IMR-90 (cell line): ENCODE measurements around the gene SLC35D3. TPM values are rescaled to one million over a fixed set of nuclear protein-coding genes. Genes with fewer than 3 reads are reported as not detected.

Source experiments
- ATAC-seq: fragments of 200-7000 bp; cut with Tn5 transposase; 2 replicates; pipeline ENCODE4 v1.9.1; 2020; ENCODE audit warnings: low read depth, mild to moderate bottlenecking, moderate library complexity
- BruUV-seq: library from RNA; stranded (reverse); fragments of 400-500 nt; replicated peaks from 2 replicates; lab custom pipeline; 2021; lab: Mats Ljungman, UMichigan
- CTCF ChIA-PET: fragments of 300-600 bp; formaldehyde crosslinking; extraction: SDS; loops from one replicate; lab custom pipeline; 2021; ENCODE audit warnings: antibody characterized with exemption; lab: Yijun Ruan, JAX
- POLR2A ChIA-PET: fragments of 300-600 bp; sonication (Branson Sonifier 250); formaldehyde crosslinking; loops from one replicate; lab custom pipeline; 2022; ENCODE audit warnings: antibody characterized with exemption; ENCODE audit not compliant: unreplicated experiment; lab: Charles Lee
- DNase-seq: peaks from one replicate; pipeline ENCODE4 v3.0.0; 2013
- H2AFZ ChIP-seq: replicated peaks from 2 replicates; pipeline ENCODE3; 2013; ENCODE audit warnings: low read length, mild to moderate bottlenecking; ENCODE audit not compliant: poor library complexity
- H2AK5ac ChIP-seq: 2 replicates; pipeline ENCODE4 v1.6.1; 2013; ENCODE audit warnings: low read depth, low read length, inconsistent platforms
- H2AK9ac ChIP-seq: replicated peaks from 2 replicates; pipeline ENCODE3; 2013; ENCODE audit warnings: mild to moderate bottlenecking, low read depth, low read length, moderate library complexity; ENCODE audit not compliant: poor library complexity
- H2BK120ac ChIP-seq: 2 replicates; pipeline ENCODE4 v1.6.1; 2013; ENCODE audit warnings: low read depth, low read length, inconsistent platforms
- H2BK15ac ChIP-seq: 3 replicates; pipeline ENCODE4 v1.6.1; 2013; ENCODE audit warnings: low read depth, low read length, inconsistent platforms
- H2BK20ac ChIP-seq: 2 replicates; pipeline ENCODE4 v1.6.1; 2013; ENCODE audit warnings: low read depth, mild to moderate bottlenecking, inconsistent platforms, low read length, moderate library complexity
- H2BK5ac ChIP-seq: 2 replicates; pipeline ENCODE4 v1.6.1; 2013; ENCODE audit warnings: mild to moderate bottlenecking, low read depth, low read length, inconsistent platforms; ENCODE audit not compliant: poor library complexity, severe bottlenecking
- H3K14ac ChIP-seq: replicated peaks from 2 replicates; pipeline ENCODE4 v1.6.1; 2013; ENCODE audit warnings: low read depth, low read length, inconsistent platforms
- H3K18ac ChIP-seq: 2 replicates; pipeline ENCODE4 v1.6.1; 2013; ENCODE audit warnings: low read depth, low read length, control low read depth
- H3K23ac ChIP-seq: 2 replicates; pipeline ENCODE4 v1.6.1; 2013; ENCODE audit warnings: low read depth, low read length, inconsistent platforms
- H3K27ac ChIP-seq: 2 replicates; pipeline ENCODE4 v1.5.1; 2013; ENCODE audit warnings: mild to moderate bottlenecking, control low read depth, low read length; ENCODE audit not compliant: insufficient read depth
- H3K27me3 ChIP-seq: 2 replicates; pipeline ENCODE4 v1.6.1; 2013; ENCODE audit warnings: low read length; ENCODE audit not compliant: control insufficient read depth, insufficient read depth
- H3K36me3 ChIP-seq: 2 replicates; pipeline ENCODE4 v1.6.1; 2013; ENCODE audit warnings: low read length, mixed read lengths; ENCODE audit not compliant: control insufficient read depth, insufficient read depth
- H3K4ac ChIP-seq: 2 replicates; pipeline ENCODE4 v1.6.1; 2013; ENCODE audit warnings: low read depth, low read length, inconsistent platforms
- H3K4me1 ChIP-seq: 2 replicates; pipeline ENCODE4 v1.6.1; 2013; ENCODE audit warnings: low read length, mixed read lengths; ENCODE audit not compliant: control insufficient read depth, insufficient read depth
- H3K4me2 ChIP-seq: 2 replicates; pipeline ENCODE4 v1.6.1; 2013; ENCODE audit warnings: low read depth, mild to moderate bottlenecking, control low read depth, low read length, moderate library complexity
- H3K4me3 ChIP-seq: 2 replicates; pipeline ENCODE4 v1.5.1; 2013; ENCODE audit warnings: low read depth, mild to moderate bottlenecking, control low read depth, low read length, moderate library complexity; ENCODE audit not compliant: insufficient read depth
- H3K56ac ChIP-seq: 2 replicates; pipeline ENCODE4 v1.6.1; 2013; ENCODE audit warnings: low read length, inconsistent platforms; ENCODE audit not compliant: insufficient read depth; ENCODE audit errors: extremely low read depth
- H3K79me1 ChIP-seq, 2 experiments: 2 replicates each; pipeline ENCODE4 v1.6.1; 2013; ENCODE audit warnings: low read length in 2 of 2, inconsistent platforms in 1 of 2, low read depth in 1 of 2
- H3K9ac ChIP-seq: 2 replicates; pipeline ENCODE4 v1.6.1; 2013; ENCODE audit warnings: low read depth, low read length, control low read depth
- H3K9me1 ChIP-seq: 2 replicates; pipeline ENCODE4 v1.6.1; 2013; ENCODE audit warnings: low read length, inconsistent platforms; ENCODE audit not compliant: insufficient read depth
- H3K9me3 ChIP-seq: 2 replicates; pipeline ENCODE4 v1.6.1; 2013; ENCODE audit warnings: low read length; ENCODE audit not compliant: control insufficient read depth, insufficient read depth
- H4K20me1 ChIP-seq: 2 replicates; pipeline ENCODE4 v1.6.1; 2013; ENCODE audit warnings: low read length, inconsistent platforms; ENCODE audit not compliant: insufficient read depth
- H4K5ac ChIP-seq: 2 replicates; pipeline ENCODE4 v1.6.1; 2013; ENCODE audit warnings: mild to moderate bottlenecking, low read depth, low read length, control low read depth
- H4K8ac ChIP-seq, 2 experiments: 2 replicates each; pipeline ENCODE4 v1.6.1; 2013; ENCODE audit warnings: low read depth in 2 of 2, low read length in 2 of 2, control low read depth in 1 of 2, inconsistent platforms in 1 of 2
- H4K91ac ChIP-seq: 2 replicates; pipeline ENCODE4 v1.6.1; 2013; ENCODE audit warnings: low read depth, low read length, inconsistent platforms; ENCODE audit not compliant: insufficient read depth
- BHLHE40 ChIP-seq: fragments of 150-350 bp; IDR thresholded peaks from 2 replicates; pipeline ENCODE4 v1.6.1; 2016; ENCODE audit warnings: mild to moderate bottlenecking, low read depth, low read length
- CEBPB ChIP-seq: IDR thresholded peaks from 2 replicates; pipeline ENCODE4 v1.6.1; 2012; ENCODE audit warnings: low read depth, low read length, improper control_type of control experiment
- CHD1 ChIP-seq: IDR thresholded peaks from 2 replicates; pipeline ENCODE4 v1.6.1; 2012; ENCODE audit warnings: low read depth, low read length, improper control_type of control experiment
- CTCF ChIP-seq: conservative IDR thresholded peaks from 2 replicates; pipeline ENCODE4 v1.5.1; 2012; ENCODE audit warnings: mild to moderate bottlenecking, low read depth, low read length, improper control_type of control experiment
- ELK1 ChIP-seq: fragments of 150-350 bp; IDR thresholded peaks from 2 replicates; pipeline ENCODE4 v1.6.1; 2016; ENCODE audit warnings: low read depth, mild to moderate bottlenecking, low read length, moderate library complexity, borderline replicate concordance
- FOS ChIP-seq: fragments of 150-350 bp; IDR thresholded peaks from 2 replicates; pipeline ENCODE4 v1.6.1; 2016; ENCODE audit warnings: low read depth, low read length
- MAFK ChIP-seq: IDR thresholded peaks from 2 replicates; pipeline ENCODE4 v1.6.1; 2012; ENCODE audit warnings: low read depth, low read length, improper control_type of control experiment
- MAZ ChIP-seq: IDR thresholded peaks from 2 replicates; pipeline ENCODE4 v1.6.1; 2012; ENCODE audit warnings: low read depth, mild to moderate bottlenecking, low read length, improper control_type of control experiment, moderate library complexity, borderline replicate concordance
- MXI1 ChIP-seq: IDR thresholded peaks from 2 replicates; pipeline ENCODE4 v1.6.1; 2012; ENCODE audit warnings: low read depth, mild to moderate bottlenecking, low read length, moderate library complexity, borderline replicate concordance
- NFE2L2 ChIP-seq: fragments of 150-350 bp; IDR thresholded peaks from 2 replicates; pipeline ENCODE4 v1.6.1; 2016; ENCODE audit warnings: low read depth, mild to moderate bottlenecking, low read length
- POLR2A ChIP-seq: IDR thresholded peaks from 2 replicates; pipeline ENCODE4 v1.6.1; 2012; ENCODE audit warnings: mild to moderate bottlenecking, low read depth, low read length
- RAD21 ChIP-seq: IDR thresholded peaks from 2 replicates; pipeline ENCODE4 v1.6.1; 2012; ENCODE audit warnings: low read length, improper control_type of control experiment
- RCOR1 ChIP-seq: IDR thresholded peaks from 2 replicates; pipeline ENCODE4 v1.6.1; 2012; ENCODE audit warnings: mild to moderate bottlenecking, low read length, improper control_type of control experiment; ENCODE audit not compliant: insufficient replicate concordance
- RFX5 ChIP-seq: IDR thresholded peaks from 2 replicates; pipeline ENCODE4 v1.8.0; 2012; ENCODE audit warnings: low read depth, mild to moderate bottlenecking, low read length, moderate library complexity
- SMC3 ChIP-seq: fragments of 150-350 bp; IDR thresholded peaks from 2 replicates; pipeline ENCODE4 v1.6.1; 2016; ENCODE audit warnings: low read depth, mild to moderate bottlenecking, antibody characterized with exemption, low read length, moderate library complexity
- USF2 ChIP-seq: fragments of 150-350 bp; IDR thresholded peaks from 2 replicates; pipeline ENCODE4 v1.6.1; 2017; ENCODE audit warnings: mild to moderate bottlenecking, antibody characterized with exemption, low read length, low read depth
- WGBS, 2 experiments: methylation state at CpG; one replicate each; pipeline versions ENCODE4 v1.1.5 to v1.1.7; 2013; ENCODE audit warnings: missing lambda C conversion rate in 2 of 2; ENCODE audit not compliant: insufficient read length in 1 of 2; ENCODE audit errors: extremely low coverage in 2 of 2; 5-methylcytosine and 5-hydroxymethylcytosine counted together
- dilution Hi-C: fragments of 300-500 bp; cut with HindIII; formaldehyde crosslinking; loops from one replicate; pipeline ENCODE4 v1.14.3; 2018; ENCODE audit warnings: low sequenced_read_pairs; ENCODE audit not compliant: unreplicated experiment
- in situ Hi-C: fragments of 300-500 bp; cut with MboI; formaldehyde crosslinking; loops from 3 replicates; pipeline ENCODE4 v1.14.3; 2019; ENCODE audit warnings: low sequenced_read_pairs, inconsistent platforms, mixed read lengths
- intact Hi-C: fragments of 100-400 bp; cut with micrococcal nuclease; formaldehyde crosslinking; loops from 2 replicates; pipeline ENCODE4 v1.10.0; 2022
- polyA plus RNA-seq, 3 experiments: library from polyadenylated mRNA; depleted of rRNA; stranded (reverse); fragments of >200 nt; gene quantifications; 2 replicates each; pipeline ENCODE4 v1.2.3, GENCODE V29; 2012; ENCODE audit warnings: low replicate concordance in 1 of 3
- total RNA-seq: library from RNA; depleted of rRNA; stranded (reverse); fragments of >200 nt; gene quantifications from 2 replicates; pipeline ENCODE4 v1.2.3, GENCODE V29; 2012

SLC35D3 gene
- total and polyA plus RNA-seq, 2 of the 4 experiments (the other 2 are of a cell fraction), result not detected

GRCh38 chr6:136887953-136888352, 34.1 kb upstream of the SLC35D3 start:
- Histone ChIP-seq H4K5ac (no peak overlapping the region), H2AK9ac (no peak overlapping the region), H3K23ac (no peak overlapping the region), H3K4me2 (no peak overlapping the region), H3K27ac (no peak overlapping the region), H3K4ac (no peak overlapping the region), H2BK15ac (no peak overlapping the region), H3K9me3 (no peaks in the 10 kb centered on the region), H3K79me1 (no peaks in the 10 kb centered on the region), H3K14ac (no peak overlapping the region), H4K20me1 (no peaks in the 10 kb centered on the region), H3K36me3 (no peaks in the 10 kb centered on the region), H3K9ac (no peak overlapping the region), H3K4me1 (peaks cover 5% of the 10 kb centered on the region), H2BK5ac (no peak overlapping the region), H3K27me3 (no peaks in the 10 kb centered on the region), H2BK120ac (no peak overlapping the region), H2AFZ (no peak overlapping the region), H3K4me3 (no peak overlapping the region), H3K9me1 (0 out of 2 replicates have a peak, but pooled peaks cover 4% of the 10 kb centered on the region), H2BK20ac (no peak overlapping the region), H3K18ac (no peak overlapping the region), H2AK5ac (no peak overlapping the region), H3K56ac (no peak overlapping the region), H4K8ac (no peak overlapping the region), H4K91ac (no peak overlapping the region)
- DNase-seq (no peak), ATAC-seq (no peak)
- TF ChIP-seq RFX5, result no peak
- no peak for TF ChIP-seq ELK1
- no peak for TF ChIP-seq NFE2L2
- TF ChIP-seq RAD21, result no peak
- no peak for TF ChIP-seq CTCF
- TF ChIP-seq RCOR1, result no peak
- TF ChIP-seq SMC3, result no peak
- no peak for TF ChIP-seq FOS
- TF ChIP-seq POLR2A, result no peak
- TF ChIP-seq MXI1, result no peak
- no peak for TF ChIP-seq CEBPB
- no peak for TF ChIP-seq MAFK
- TF ChIP-seq CHD1, result no peak
- no peak for TF ChIP-seq BHLHE40
- no peak for TF ChIP-seq MAZ
- no peak for TF ChIP-seq USF2
- WGBS, 2 experiments, result no CpG with 5 or more reads among the region's 1 CpG
- dilution Hi-C loops, result no loop called here
- no TSS peak for BruUV-seq
- CTCF ChIA-PET, result no interaction called here
- in situ Hi-C loops, result no loop called here
- POLR2A ChIA-PET, result no interaction called here
- intact Hi-C loops, result no loop called here
